Measurements from ENCODE around the gene WDR86.

- TF ChIP-seq CTCF (IDR thresholded peaks at IDR 0.05) (no peak), POLR2A (IDR thresholded peaks at IDR 0.05) (no peak)
Measured at GRCh38 chr7:151442776-151443496, 33.1 kb upstream of the WDR86 start.
